ENCODE results near the gene ZKSCAN8.

DNA sequence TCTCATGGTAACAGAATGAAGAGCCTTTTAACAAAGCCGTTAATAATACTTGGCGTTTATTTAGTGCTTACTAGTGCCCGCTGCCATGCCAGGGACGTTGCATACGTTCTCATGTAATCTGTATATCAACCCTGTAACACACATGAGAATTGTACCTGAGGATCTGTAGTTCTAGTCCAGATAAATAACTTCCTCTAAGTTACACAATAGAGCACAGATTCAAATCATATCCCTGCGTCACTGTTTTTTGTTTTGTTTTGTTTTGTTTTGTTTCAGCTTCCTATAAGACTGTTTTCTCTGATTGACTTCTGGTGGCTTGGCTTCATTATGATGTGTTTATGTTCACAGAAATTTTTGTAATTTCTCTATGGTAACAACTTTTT is 16.7 kb upstream of the ZKSCAN8 start:
- TF ChIP-seq EZH2 (IDR thresholded peaks at IDR 0.05; ENCODE audit: borderline replicate concordance) = no peak
- TF ChIP-seq CTCF (IDR thresholded peaks at IDR 0.05; ENCODE audit: poor library complexity) = no peak
- TF ChIP-seq EZH2phosphoT487 (IDR thresholded peaks at IDR 0.05; ENCODE audit: low read depth, severe bottlenecking, unreplicated experiment) = no peak

Measured in hepatocyte (in vitro differentiated cells).